Stimulated activated naive CD8-positive, alpha-beta T cell treated with anti-CD3 and anti-CD28 coated beads, Interleukin-15, Interleukin-2, amounts not matched to agents 100 U/mL and 50 U/mL, for 24 hours (primary cell): ENCODE data around the gene NKD1.

ENCODE experiments used
- ATAC-seq: fragments of 150-1000 bp; cut with Tn5 transposase; one replicate; pipeline ENCODE4 v1.10.0; 2021
- DNase-seq: peaks from one replicate; pipeline ENCODE4 v3.0.0; 2021

NKD1 gene

GRCh38 chr16:50651835-50652438 is 103.7 kb downstream of the NKD1 start:
- ATAC-seq (no peak), DNase-seq (no peak)

- DNase-seq (no peak), ATAC-seq (no peak)
Observed at GRCh38 chr16:50652836-50653425, 104.7 kb downstream of the NKD1 start.

DNA sequence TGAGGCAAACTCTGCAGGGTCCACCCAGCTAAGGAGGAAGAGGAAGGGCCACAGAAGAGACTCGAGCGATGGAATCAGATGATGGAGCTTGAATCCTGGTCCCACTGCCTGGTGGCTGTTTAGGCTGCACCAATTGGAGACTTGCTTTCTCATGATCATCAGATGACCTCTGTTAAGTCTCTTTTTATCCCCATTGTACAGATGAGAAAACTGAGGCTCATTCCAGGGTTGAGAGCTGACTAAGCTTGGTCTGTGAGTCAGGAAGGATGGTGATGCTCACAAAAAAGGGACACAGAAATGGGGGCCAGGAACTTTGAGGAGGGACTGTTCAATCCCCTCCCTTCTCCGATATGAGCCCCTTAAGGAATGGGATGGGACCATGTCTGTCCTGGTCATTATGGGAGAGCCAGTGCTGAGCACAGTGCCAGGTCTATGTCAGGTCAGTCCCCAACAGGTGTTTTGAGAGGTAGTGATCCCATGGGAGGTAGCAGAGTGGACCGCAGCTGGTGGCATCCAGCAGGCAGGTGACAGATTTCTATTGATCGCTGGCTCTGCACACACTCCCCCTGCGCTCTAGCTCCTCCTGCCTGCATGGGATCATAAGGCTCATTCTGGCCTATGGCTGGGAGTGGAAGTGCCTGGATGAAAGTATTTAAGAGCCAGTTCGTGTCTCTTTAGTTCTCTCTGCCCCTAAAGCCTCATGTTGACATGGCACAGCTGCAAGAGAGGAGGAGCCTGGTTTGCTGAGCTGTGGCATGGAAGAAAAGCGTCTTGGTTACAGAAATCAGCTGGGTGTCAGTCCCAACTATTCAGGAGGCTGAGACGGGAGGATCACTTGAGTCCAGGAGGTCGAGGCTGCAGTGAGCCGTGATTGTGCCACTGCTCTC is 105.7 kb downstream of the NKD1 start:
- DNase-seq (no peak), ATAC-seq (no peak)

- DNase-seq (no peak), ATAC-seq (no peak)
Observed at GRCh38 chr16:50655558-50656055, 107.4 kb downstream of the NKD1 start.

GRCh38 chr16:50657241-50657640 is 109.0 kb downstream of the NKD1 start:
- ATAC-seq (no peak), DNase-seq (no peak)

DNA sequence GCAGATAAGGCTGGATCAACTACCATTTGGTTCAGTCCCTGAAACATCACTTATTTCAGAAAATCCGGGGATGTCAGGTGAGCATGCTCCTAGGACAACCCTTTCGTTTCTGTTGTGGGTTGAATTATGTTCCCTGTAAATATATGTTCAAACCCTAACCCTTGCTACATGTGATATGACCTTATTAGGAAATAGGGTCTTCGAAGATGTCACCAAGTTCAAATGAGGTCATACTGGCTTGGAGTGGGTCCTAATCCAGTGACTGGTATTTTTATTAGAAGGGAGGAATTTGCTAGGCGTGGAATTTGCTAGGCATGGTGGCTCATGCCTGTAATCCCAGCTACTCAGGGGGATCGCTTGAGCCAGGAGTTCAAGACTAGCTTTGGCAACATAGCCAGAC is 111.6 kb downstream of the NKD1 start:
- DNase-seq: no peak
- no peak for ATAC-seq

GRCh38 chr16:50662306-50662940 is 114.2 kb downstream of the NKD1 start:
- DNase-seq: no peak
- no peak for ATAC-seq

DNA sequence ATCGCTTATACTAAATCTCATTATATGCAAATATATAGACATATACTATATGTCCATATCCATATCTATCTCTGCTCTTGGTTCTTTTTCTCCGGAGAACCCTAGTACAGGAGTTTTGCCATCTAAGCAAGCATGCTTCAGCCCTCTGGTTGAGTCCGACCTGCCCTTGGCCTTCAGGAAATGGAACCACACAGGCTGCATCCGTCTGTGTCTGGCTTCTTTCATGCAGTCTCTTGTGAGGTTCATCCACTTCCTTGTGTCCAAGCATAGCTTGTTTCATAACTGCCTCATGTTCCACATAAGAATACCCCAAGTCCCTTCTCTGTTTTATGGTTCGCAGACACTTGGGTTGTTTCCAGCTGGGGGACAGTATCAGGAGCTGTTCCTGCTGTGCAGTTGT is 116.1 kb downstream of the NKD1 start:
- ATAC-seq: no peak

GRCh38 chr16:50665128-50665878 is 117.1 kb downstream of the NKD1 start:
- DNase-seq (peak; percentile 90), ATAC-seq (peak; percentile 24)

More for the DNA sequence above, 116.1 kb downstream of the NKD1 start:
- DNase-seq: no peak

- DNase-seq (peak; percentile 67), ATAC-seq (peak; percentile 88)
Observed at GRCh38 chr16:50666658-50667496, 118.7 kb downstream of the NKD1 start.

GRCh38 chr16:50667497-50668367 is 119.5 kb downstream of the NKD1 start:
- DNase-seq: no peak
- no peak for ATAC-seq

GRCh38 chr16:50668368-50669008 is 120.3 kb downstream of the NKD1 start:
- DNase-seq (no peak), ATAC-seq (no peak)

- no peak for ATAC-seq
- DNase-seq: no peak
Observed at GRCh38 chr16:50669741-50670140, 121.5 kb downstream of the NKD1 start.

DNA sequence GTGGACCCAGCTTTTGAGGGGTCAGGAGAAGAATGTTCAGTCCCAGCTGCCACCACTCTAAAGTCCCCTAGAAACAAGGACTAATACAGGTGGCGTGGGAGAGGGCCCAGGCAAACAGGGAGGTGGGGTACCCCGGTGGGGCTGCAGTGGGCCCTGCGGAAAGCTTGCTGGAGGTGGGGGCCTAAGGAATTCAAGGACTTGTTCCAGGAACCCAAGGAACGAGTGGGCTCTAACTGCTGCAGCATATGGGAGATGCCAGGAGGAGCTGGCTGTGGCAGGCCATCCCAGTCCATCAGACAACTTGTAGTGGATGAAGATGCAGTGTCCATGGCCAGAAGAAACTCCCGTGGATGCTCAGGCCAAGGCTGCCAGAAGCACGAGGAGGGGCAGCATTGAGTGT is 122.3 kb downstream of the NKD1 start:
- no peak for ATAC-seq
- no peak for DNase-seq

DNA sequence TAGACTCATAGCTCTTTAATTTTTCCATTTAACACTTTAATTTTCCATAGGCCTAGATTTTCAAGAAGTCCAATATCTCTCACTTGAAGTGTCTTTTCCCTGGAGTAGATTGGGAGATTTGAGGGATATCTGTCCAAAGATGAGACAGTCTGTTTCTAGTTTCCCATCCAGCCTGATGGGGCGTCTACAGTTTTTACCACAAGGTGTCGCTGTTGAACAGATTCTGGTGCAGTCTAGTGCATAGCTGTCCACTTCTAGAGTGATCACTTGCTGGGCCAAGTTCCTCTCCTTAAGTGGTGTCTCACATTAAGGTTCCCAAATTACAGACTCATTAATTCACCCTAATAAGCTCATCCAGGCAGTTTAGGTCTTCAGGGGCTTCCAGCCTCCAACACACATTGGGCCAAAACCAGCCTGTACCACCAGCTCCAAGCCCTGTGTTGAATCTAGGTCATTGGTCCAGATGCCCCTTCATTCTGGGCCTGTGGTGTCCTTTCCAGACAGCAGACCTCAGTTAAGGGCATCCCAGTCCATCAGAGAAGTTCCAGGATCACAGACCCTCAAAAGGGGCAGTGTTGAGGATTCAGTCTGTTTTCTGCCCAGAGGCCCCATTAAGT is 123.6 kb downstream of the NKD1 start:
- peak; percentile 73 for DNase-seq
- ATAC-seq: no peak

GRCh38 chr16:50673496-50674275 is 125.5 kb downstream of the NKD1 start:
- DNase-seq (no peak), ATAC-seq (no peak)

- DNase-seq (no peak), ATAC-seq (no peak)
Observed at GRCh38 chr16:50674831-50675230, 126.6 kb downstream of the NKD1 start.
